Skin of body (tissue), 3 donors: Measurements from ENCODE around the gene XPO5. TPM values are rescaled to one million over a fixed set of nuclear protein-coding genes. Genes with fewer than 3 reads are reported as not detected.

Experiments
- DNase-seq: peaks from one replicate; lab custom pipeline; 2025; lab: John Stamatoyannopoulos, UW
- small RNA-seq: library from RNA; depleted of rRNA; stranded (forward); fragments of <200 nt; gene quantifications from one replicate; pipeline ENCODE3, GENCODE V24; 2014; ENCODE audit warnings: low replicate concordance
- total RNA-seq: library from RNA; depleted of rRNA; stranded (reverse); fragments of >200 nt; gene quantifications from one replicate; pipeline ENCODE4 v1.2.3, GENCODE V29; 2014

XPO5 gene
- total RNA-seq, 1 donor from 2014 or later: 25.1 TPM

- DNase-seq: no peak
These were observed 103.3 kb downstream of the XPO5 start for GRCh38 chr6:43472515-43472914.

Small RNA genes within 50 kb of the gene (small RNA-seq; reads per million reads assigned to genes)
- gene RF00426: not detected
- not detected for gene RNU6-1113P

Other genes with a start within 250 kb of the XPO5 start
- 10.3 TPM for gene ZNF318, start 206.4 kb downstream of the XPO5 start, total RNA-seq
- 9.6 TPM for gene ABCC10, start 148.5 kb downstream of the XPO5 start, total RNA-seq
- gene DLK2, start 120.5 kb downstream of the XPO5 start, total RNA-seq: 2.7 TPM
- 11.8 TPM for gene TJAP1, start 98.5 kb downstream of the XPO5 start, total RNA-seq
- gene LRRC73, start 65.7 kb downstream of the XPO5 start, total RNA-seq: 0.20 TPM
- 49.7 TPM for gene YIPF3, start 59.1 kb downstream of the XPO5 start, total RNA-seq
- gene POLR1C, start 58.9 kb downstream of the XPO5 start, total RNA-seq: 23.5 TPM
- 9.8 TPM for gene POLH, start 147 bp upstream of the XPO5 start, total RNA-seq
- 34.8 TPM for gene GTPBP2, start 53.2 kb upstream of the XPO5 start, total RNA-seq
- gene MAD2L1BP, start 59.8 kb upstream of the XPO5 start, total RNA-seq: 14.1 TPM
- gene RSPH9, start 69.0 kb upstream of the XPO5 start, total RNA-seq: 0.30 TPM
- 29.5 TPM for gene MRPS18A, start 111.8 kb upstream of the XPO5 start, total RNA-seq
- gene VEGFA, start 194.2 kb upstream of the XPO5 start, total RNA-seq: 141 TPM